M059J (cell line): ENCODE measurements around the gene TRAF2. TPM values are rescaled to one million over a fixed set of nuclear protein-coding genes. Genes with fewer than 3 reads are reported as not detected.

ENCODE experiments used
- DNase-seq: peaks from one replicate; pipeline ENCODE4 v3.0.0-alpha.2; 2012; ENCODE audit warnings: low read depth
- total RNA-seq: library from RNA; depleted of rRNA; stranded (reverse); fragments of >200 nt; shearing (Covaris generic); gene quantifications from 2 replicates; pipeline ENCODE4 v1.2.3, GENCODE V29; 2014

The TRAF2 gene
- total RNA-seq, 1 experiment from 2014 or later: 26.8 TPM

GRCh38 chr9:136962163-136962562 lies 75.8 kb downstream of the TRAF2 start:
- DNase-seq: no peak

DNA sequence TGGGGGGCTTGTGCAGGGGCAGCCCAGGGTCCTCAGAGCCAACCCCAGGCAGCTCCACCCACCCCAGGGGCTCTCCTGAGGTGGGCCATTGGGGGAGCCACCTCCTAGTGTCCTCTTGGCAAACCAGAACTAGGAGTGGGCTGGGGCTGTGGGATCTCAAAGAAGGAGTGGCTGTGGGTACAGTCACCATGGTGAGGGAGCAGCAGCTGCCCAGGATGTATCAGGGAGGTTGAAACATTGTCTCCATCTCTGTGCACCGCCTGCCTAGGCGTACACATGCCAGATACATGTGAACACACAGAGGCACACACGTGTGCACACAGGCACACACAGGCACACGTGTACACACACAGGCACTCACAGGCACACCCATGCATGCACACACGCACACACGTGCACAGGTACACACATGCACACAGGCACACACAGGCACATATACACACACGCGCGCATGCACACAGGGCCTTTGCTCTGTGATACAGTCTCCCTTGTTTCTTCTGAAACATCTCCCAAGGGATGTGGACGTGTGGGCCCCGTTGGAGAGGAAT lies 76.5 kb downstream of the TRAF2 start:
- no peak for DNase-seq

DNA sequence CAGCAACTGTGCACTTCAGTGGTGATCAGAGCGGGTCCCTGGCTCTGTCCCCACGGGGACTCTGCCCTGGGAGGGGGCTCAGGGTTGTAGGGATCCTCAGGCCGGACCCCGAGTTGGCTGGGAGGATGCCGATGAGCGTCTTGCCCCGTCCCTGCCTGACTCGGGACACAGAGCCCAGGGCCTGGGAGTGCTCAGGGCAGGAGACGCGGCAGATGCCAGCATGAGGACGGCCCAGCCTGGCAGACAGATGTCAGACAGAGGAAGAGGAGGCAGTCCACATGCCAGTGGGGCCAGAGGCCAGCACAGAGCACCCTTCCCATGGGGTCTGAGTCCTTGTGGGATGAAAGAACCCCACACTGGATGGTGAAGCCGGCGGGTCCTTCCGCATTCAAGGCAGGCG lies 77.0 kb downstream of the TRAF2 start:
- DNase-seq: no peak

GRCh38 chr9:136963751-136964150 lies 77.4 kb downstream of the TRAF2 start:
- no peak for DNase-seq

DNA sequence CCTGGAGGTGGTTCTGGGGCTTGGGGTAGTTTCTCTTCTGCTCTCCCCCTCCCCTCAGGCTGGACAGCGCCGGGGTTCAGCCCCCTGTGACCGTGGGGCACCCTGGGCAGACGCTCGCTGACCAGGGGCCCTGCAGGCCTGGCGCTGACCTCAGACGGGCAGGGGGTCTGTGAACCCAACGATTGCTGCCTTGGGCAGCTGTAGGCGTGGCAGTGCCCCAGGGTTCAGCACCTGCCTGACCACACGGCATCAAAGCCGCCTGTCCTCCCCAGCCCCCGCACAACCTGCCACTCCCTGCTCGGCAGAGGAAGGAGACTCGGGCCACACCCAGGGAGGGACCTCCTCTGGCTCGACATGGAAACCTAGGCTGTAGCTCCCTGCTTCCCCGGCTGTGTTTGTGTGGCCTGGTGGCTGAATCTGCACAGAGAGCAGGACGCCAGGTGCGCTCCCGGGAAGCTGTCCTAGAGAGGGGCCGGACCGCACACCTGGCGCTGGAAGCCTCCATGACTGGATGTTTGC lies 77.9 kb downstream of the TRAF2 start:
- no peak for DNase-seq

DNA sequence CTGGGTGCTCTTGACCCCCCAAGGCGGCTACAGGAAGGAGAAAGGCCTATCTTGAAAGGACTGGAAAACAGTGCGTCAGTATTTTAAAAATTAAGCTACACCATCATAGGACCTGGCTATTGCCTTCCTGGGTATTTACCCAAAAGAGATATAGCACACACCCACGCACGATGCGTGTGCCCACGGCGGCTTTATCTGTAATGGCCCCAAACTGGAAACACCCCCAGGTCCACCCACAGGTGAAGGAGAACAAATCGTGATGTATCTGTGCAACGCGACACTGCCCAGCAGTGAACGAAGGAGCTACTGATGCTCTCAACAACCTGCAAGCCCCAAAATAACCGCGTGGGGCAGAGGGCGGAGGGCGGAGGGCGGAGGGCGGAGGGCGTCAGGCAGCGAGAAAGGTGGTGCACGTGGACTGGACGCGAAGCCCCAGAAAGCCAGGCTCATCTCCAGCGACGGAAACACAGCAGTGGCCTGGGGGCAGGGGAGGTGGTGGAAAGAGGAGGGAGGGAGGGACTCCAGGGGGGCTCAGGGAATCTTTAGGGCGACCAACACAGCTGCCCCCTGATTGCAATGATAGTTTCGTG lies 78.6 kb downstream of the TRAF2 start:
- DNase-seq: no peak

DNA sequence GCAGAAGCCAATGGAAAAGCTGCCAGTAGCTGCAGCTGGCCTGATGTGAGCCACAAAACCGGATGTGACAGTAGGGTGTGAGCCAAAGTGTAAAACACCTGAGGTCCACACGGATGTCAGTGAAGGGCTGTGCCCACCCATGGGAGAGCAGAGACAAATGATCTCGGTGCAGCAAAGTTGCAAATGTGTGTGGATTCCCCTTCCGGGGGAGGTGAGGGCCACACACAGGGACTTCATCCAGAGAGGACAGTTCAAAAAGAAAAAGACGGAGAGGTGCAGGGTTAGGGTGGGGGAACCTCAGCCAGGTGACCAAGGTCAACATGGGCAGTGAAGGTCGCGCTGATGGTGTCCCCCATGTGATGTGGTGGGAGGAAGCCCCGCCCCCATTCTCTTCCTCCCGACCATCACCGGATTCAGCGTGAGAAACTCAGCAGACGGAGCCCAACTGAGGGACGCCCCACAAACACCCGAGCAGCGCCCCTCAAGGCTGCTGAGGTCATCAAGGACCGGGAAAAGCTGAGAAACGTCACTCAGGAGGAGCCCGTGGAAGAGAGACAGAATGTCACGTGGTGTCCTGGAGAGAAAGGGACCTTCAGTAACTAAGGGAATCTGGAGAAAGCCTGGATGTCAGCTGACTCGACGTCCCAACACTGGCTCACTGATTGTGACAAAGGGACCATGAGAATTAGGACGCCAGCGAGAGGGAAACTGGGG lies 79.6 kb downstream of the TRAF2 start:
- DNase-seq: peak; percentile 31

- DNase-seq: no peak
Measured at GRCh38 chr9:136968333-136969127, 82.2 kb downstream of the TRAF2 start.

DNA sequence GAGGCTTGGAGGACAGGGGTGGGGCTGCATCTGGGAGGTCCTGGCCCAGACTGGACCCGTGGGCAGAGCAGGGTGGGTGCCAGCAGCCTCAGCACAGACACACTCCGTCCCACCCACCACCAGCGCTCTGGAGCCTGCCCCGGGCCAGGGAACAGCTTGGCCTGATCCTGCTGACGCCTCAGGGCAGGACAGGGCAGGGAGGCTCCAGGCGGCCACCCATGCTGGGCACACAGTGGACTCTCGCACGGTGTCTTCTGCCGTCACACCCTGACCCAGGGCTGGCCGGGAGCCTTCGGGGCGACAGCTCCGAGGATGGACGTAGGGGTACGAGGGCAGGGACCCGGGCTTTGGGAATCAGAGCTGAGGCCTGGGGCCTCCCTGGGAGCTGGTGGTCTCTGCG lies 82.8 kb downstream of the TRAF2 start:
- no peak for DNase-seq

GRCh38 chr9:136969774-136970173 lies 83.5 kb downstream of the TRAF2 start:
- no peak for DNase-seq

DNA sequence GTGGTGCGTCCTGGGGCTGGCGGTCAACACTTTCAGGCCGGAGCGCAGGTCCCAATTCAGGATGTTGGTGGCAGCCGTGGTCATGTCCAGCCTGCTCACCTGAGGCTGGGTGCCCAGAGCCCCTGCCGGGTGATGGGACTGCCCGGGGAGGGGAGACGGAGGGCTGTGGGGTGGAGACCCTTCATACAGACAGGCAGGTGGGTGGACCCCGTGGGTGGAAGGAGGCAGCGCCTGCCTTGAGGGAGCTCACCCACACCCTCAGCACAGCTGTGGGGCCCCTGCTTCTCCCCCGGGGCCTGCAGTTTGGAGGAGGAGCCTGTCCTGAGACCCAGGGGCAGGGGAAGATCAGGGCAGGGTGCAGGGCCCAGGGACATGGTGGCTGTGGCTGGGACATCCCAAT lies 84.0 kb downstream of the TRAF2 start:
- DNase-seq: no peak

GRCh38 chr9:136971746-136972145 lies 85.4 kb downstream of the TRAF2 start:
- no peak for DNase-seq

- DNase-seq: no peak
Measured at GRCh38 chr9:136972335-136972734, 86.0 kb downstream of the TRAF2 start.

GRCh38 chr9:136972743-136973142 lies 86.4 kb downstream of the TRAF2 start:
- DNase-seq: no peak

DNA sequence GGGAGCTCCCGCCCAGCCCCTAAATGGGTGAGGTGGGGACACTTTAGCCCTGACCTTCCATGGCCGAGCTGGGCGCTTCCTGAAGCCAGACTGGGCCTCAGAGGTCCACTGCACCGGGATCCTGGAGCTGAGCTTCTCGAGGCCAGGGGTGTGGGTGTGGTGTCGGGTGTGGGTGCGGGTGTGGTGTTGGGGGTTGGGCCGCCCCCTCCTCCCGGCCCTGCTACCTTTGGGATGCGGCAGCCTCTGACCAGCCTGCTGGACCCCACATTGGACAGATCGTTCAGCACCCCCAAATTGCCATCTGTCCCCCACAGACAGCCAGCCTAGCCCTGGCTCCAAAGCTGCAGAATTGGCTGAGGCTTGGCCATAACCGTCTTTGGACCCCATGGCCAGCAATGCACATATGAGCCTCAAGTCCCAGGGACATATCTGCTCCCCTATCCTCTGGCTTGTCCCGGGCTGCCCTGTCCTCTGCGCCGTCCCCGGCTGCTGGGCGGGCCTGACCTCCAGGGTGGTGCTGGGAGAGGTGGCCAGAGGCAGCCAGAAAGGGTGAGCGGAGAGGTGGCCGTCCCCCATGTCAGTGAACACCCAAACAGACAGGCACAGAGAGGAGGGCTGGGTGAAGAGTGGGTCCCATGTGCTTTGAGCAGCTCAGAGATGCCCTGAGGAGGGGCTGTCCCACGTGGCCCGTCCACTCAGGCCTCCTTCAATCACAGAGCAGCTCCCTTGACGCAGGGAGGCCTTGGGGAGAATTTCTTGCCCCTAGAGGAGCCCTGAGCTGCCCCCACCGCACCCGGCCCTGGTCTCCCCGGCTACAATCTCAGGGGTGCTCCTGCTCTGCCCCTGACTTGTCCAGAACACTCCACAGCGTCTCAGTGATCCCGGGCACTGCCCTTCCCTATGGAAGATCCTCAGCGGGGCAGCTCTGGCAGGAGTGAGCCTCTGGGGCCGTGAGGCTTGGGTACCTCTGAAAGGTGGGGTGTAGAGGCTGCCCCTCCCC lies 87.6 kb downstream of the TRAF2 start:
- DNase-seq: no peak

GRCh38 chr9:136974817-136975535 lies 88.7 kb downstream of the TRAF2 start:
- DNase-seq: peak; percentile 29

DNA sequence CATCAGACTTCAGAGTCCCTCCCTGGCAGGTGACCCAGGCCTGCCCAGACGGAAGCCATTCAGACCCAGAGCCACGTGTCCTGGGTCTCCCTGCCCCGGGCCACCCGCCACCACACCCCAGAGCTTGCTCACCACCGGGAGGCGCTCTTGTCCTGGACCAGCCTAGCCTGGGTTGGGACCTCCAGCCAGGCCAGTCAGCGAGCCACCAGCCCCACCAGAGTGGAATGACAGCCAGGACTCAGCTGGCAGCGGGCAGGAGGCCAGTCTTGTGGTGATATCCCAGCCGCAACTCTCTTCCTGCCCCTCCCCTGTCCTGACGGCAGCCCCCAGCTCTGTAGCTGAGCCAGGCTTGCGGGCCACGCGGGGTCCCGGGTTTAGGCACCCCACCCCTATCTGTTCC lies 89.3 kb downstream of the TRAF2 start:
- peak; percentile 66 for DNase-seq
